H9 (cell line): ENCODE measurements around the gene TADA2A. TPM values are rescaled to one million over a fixed set of nuclear protein-coding genes. Genes with fewer than 3 reads are reported as not detected.

Experiments
- DNase-seq: peaks from one replicate; pipeline ENCODE4 v3.0.0-alpha.2; 2017
- H2AFZ ChIP-seq: one replicate; pipeline ENCODE4 v1.6.1; 2013; ENCODE audit warnings: mild to moderate bottlenecking, low read length, control low read depth, moderate library complexity
- H2AK5ac ChIP-seq: 2 replicates; pipeline ENCODE4 v1.6.1; 2013; ENCODE audit warnings: low read length, control low read depth, mixed read lengths; ENCODE audit not compliant: insufficient read length
- H2BK120ac ChIP-seq: one replicate; pipeline ENCODE4 v1.6.1; 2013; ENCODE audit warnings: low read depth, mild to moderate bottlenecking, low read length, control low read depth, inconsistent platforms; ENCODE audit not compliant: poor library complexity, severe bottlenecking
- H2BK12ac ChIP-seq: 2 replicates; pipeline ENCODE4 v1.6.1; 2013; ENCODE audit warnings: low read length, control low read depth, mixed read lengths, low read depth; ENCODE audit not compliant: insufficient read length
- H2BK15ac ChIP-seq: 2 replicates; pipeline ENCODE4 v1.6.1; 2013; ENCODE audit warnings: low read depth, low read length, control low read depth
- H2BK20ac ChIP-seq: one replicate; pipeline ENCODE4 v1.6.1; 2013; ENCODE audit warnings: low read depth, mild to moderate bottlenecking, low read length, control low read depth, inconsistent platforms; ENCODE audit not compliant: poor library complexity, severe bottlenecking
- H2BK5ac ChIP-seq: 2 replicates; pipeline ENCODE4 v1.6.1; 2013; ENCODE audit warnings: low read length, control low read depth, mixed read lengths; ENCODE audit not compliant: insufficient read length
- H3K14ac ChIP-seq: 2 replicates; pipeline ENCODE4 v1.6.1; 2013; ENCODE audit warnings: low read length, control low read depth; ENCODE audit not compliant: insufficient read depth
- H3K18ac ChIP-seq: 2 replicates; pipeline ENCODE4 v1.6.1; 2013; ENCODE audit warnings: low read depth, mild to moderate bottlenecking, mixed read lengths, low read length, control low read depth; ENCODE audit not compliant: insufficient read length
- H3K23ac ChIP-seq: 2 replicates; pipeline ENCODE4 v1.6.1; 2013; ENCODE audit warnings: low read length, control low read depth, mixed read lengths, low read depth; ENCODE audit not compliant: insufficient read length
- H3K23me2 ChIP-seq: 2 replicates; pipeline ENCODE4 v1.6.1; 2013; ENCODE audit warnings: low read depth, mild to moderate bottlenecking, mixed read lengths, low read length, control low read depth; ENCODE audit not compliant: insufficient read length, poor library complexity, severe bottlenecking
- H3K27ac ChIP-seq: 2 replicates; pipeline ENCODE4 v1.5.1; 2013; ENCODE audit warnings: low read length, control low read depth, mixed read lengths, low read depth; ENCODE audit not compliant: insufficient read length
- H3K27me3 ChIP-seq: 2 replicates; pipeline ENCODE4 v1.6.1; 2013; ENCODE audit warnings: low read length, control low read depth, inconsistent platforms; ENCODE audit not compliant: insufficient read depth
- H3K4ac ChIP-seq: 2 replicates; pipeline ENCODE4 v1.6.1; 2013; ENCODE audit warnings: low read depth, mild to moderate bottlenecking, control low read depth, inconsistent platforms, low read length, moderate library complexity
- H3K4me1 ChIP-seq: 2 replicates; pipeline ENCODE4 v1.6.1; 2013; ENCODE audit warnings: low read length, control low read depth, inconsistent platforms; ENCODE audit not compliant: insufficient read depth
- H3K4me2 ChIP-seq: 2 replicates; pipeline ENCODE4 v1.6.1; 2013; ENCODE audit warnings: low read length, control low read depth, mixed read lengths; ENCODE audit not compliant: insufficient read length, insufficient read depth
- H3K56ac ChIP-seq: 2 replicates; pipeline ENCODE4 v1.6.1; 2013; ENCODE audit warnings: low read depth, mild to moderate bottlenecking, mixed read lengths, low read length, control low read depth; ENCODE audit not compliant: insufficient read length
- H3K79me1 ChIP-seq: 2 replicates; pipeline ENCODE4 v1.6.1; 2013; ENCODE audit warnings: low read depth, mild to moderate bottlenecking, moderate library complexity, low read length, control low read depth, inconsistent platforms; ENCODE audit not compliant: insufficient read depth, poor library complexity, severe bottlenecking
- H3K79me2 ChIP-seq: 2 replicates; pipeline ENCODE4 v1.6.1; 2013; ENCODE audit warnings: low read length, control low read depth, inconsistent platforms; ENCODE audit not compliant: insufficient read depth
- H3K9ac ChIP-seq: 2 replicates; pipeline ENCODE4 v1.6.1; 2013; ENCODE audit warnings: low read length, control low read depth, mixed read lengths; ENCODE audit not compliant: insufficient read length; ENCODE audit errors: extremely low read depth
- H3K9me3 ChIP-seq: one replicate; pipeline ENCODE4 v1.6.1; 2013; ENCODE audit warnings: low read depth, low read length, inconsistent platforms; ENCODE audit not compliant: control insufficient read depth
- H3T11ph ChIP-seq: one replicate; pipeline ENCODE4 v1.6.1; 2013; ENCODE audit warnings: mild to moderate bottlenecking, low read length, control low read depth, inconsistent platforms
- H4K20me1 ChIP-seq: one replicate; pipeline ENCODE4 v1.6.1; 2013; ENCODE audit not compliant: control insufficient read depth, insufficient read length, insufficient read depth
- H4K5ac ChIP-seq: 2 replicates; pipeline ENCODE4 v1.6.1; 2013; ENCODE audit warnings: low read depth, mild to moderate bottlenecking, mixed read lengths, low read length, control low read depth; ENCODE audit not compliant: insufficient read length
- H4K8ac ChIP-seq: replicated peaks from 2 replicates; pipeline ENCODE4 v1.6.1; 2013; ENCODE audit warnings: low read length, control low read depth, mixed read lengths, low read depth; ENCODE audit not compliant: insufficient read length
- H4K91ac ChIP-seq: 2 replicates; pipeline ENCODE4 v1.6.1; 2013; ENCODE audit warnings: low read depth, mild to moderate bottlenecking, moderate library complexity, mixed read lengths, low read length, control low read depth; ENCODE audit not compliant: insufficient read length
- H3K27ac Mint-ChIP-seq, 3 experiments: 2 replicates in 2 of 3; 3 replicates in 1 of 3; pipeline ENCODE4 v1.8.0; 2020 to 2021; ENCODE audit warnings: mixed read lengths in 3 of 3, mild to moderate bottlenecking in 1 of 3, moderate library complexity in 1 of 3
- H3K27me3 Mint-ChIP-seq: 2 replicates; pipeline ENCODE4 v1.8.0; 2021; ENCODE audit warnings: low read depth, mild to moderate bottlenecking, moderate library complexity, mixed read lengths
- H3K36me3 Mint-ChIP-seq, 3 experiments: 2 replicates in 2 of 3; 3 replicates in 1 of 3; pipeline ENCODE4 v1.8.0; 2020 to 2021; ENCODE audit warnings: low read depth in 3 of 3, mixed read lengths in 3 of 3; ENCODE audit not compliant: insufficient read depth in 1 of 3
- H3K4me1 Mint-ChIP-seq, 2 experiments: 2 replicates each; pipeline ENCODE4 v1.8.0; 2020; ENCODE audit warnings: mixed read lengths in 2 of 2
- H3K4me3 Mint-ChIP-seq, 2 experiments: 2 replicates in 1 of 2; 3 replicates in 1 of 2; pipeline ENCODE4 v1.8.0; 2020 to 2021; ENCODE audit warnings: mild to moderate bottlenecking in 2 of 2, mixed read lengths in 2 of 2, moderate library complexity in 1 of 2
- H3K9me3 Mint-ChIP-seq, 2 experiments: 2 replicates in 1 of 2; 3 replicates in 1 of 2; pipeline ENCODE4 v1.8.0; 2020; ENCODE audit warnings: mild to moderate bottlenecking in 2 of 2, mixed read lengths in 2 of 2, moderate library complexity in 1 of 2
- CTCF ChIP-seq: fragments of 200-600 bp; sonication (generic); conservative IDR thresholded peaks from 3 replicates; pipeline ENCODE4 v1.8.0; 2021; ENCODE audit warnings: antibody characterized with exemption, mild to moderate bottlenecking
- WGBS: extraction: QIAGEN DNeasy Blood & Tissue Kit; methylation state at CpG from one replicate; pipeline ENCODE4 v1.1.7; 2013; ENCODE audit warnings: missing lambda C conversion rate, low lambda C conversion rate, mixed read lengths; ENCODE audit not compliant: insufficient read length; ENCODE audit errors: extremely low coverage; 5-methylcytosine and 5-hydroxymethylcytosine counted together
- total RNA-seq: library from RNA; stranded (reverse); gene quantifications from 2 replicates; pipeline ENCODE4 v1.2.1, GENCODE V29; 2021

The TADA2A gene
- total RNA-seq, 1 experiment from 2014 or later, result 20.9 TPM

- Histone ChIP-seq H3K79me1 (no peaks in the 10 kb centered on the region), H2BK12ac (no peak overlapping the region), H2BK15ac (no peak overlapping the region), H3K79me2 (no peaks in the 10 kb centered on the region), H3K14ac (no peak overlapping the region), H3K9ac (no peak overlapping the region), H2AK5ac (no peak overlapping the region), H3K27ac (no peak overlapping the region), H3K9me3 (no peaks in the 10 kb centered on the region), H3K4me1 (peaks cover 10% of the 10 kb centered on the region; the same call in 1 of the 2 replicates), H3K4me2 (no peak overlapping the region), H3K18ac (no peak overlapping the region), H2BK120ac (no peak overlapping the region), H3K23ac (no peak overlapping the region), H4K91ac (no peak overlapping the region), H3K27me3 (no peaks in the 10 kb centered on the region), H4K20me1 (no peaks in the 10 kb centered on the region), H2BK5ac (no peak overlapping the region), H3K56ac (no peak overlapping the region), H3T11ph (no peak overlapping the region), H4K8ac (no peak overlapping the region), H4K5ac (no peak overlapping the region), H2AFZ (no peak overlapping the region), H3K4ac (no peak overlapping the region), H3K23me2 (peaks cover 3% of the 10 kb centered on the region), H2BK20ac (no peak overlapping the region)
- Mint-ChIP-seq H3K27me3 (peaks cover 1% of the 10 kb centered on the region; the same call in 1 of the 2 replicates), H3K27ac (peak overlapping the region; percentile 16 to 81 (median 63); a peak in 4 of 7 replicates), H3K4me3 (no peak overlapping the region), H3K9me3 (no peaks in the 10 kb centered on the region), H3K36me3 (peaks cover 0 to 12% (median 7%) of the 10 kb centered on the region in 3 experiments; a peak in 4 of 7 replicates), H3K4me1 (peaks cover 30 to 34% of the 10 kb centered on the region in 2 experiments)
- TF ChIP-seq CTCF, result no peak
- DNase-seq, result no peak
- WGBS, result no CpG with 5 or more reads among the region's 5 CpGs
Measured at GRCh38 chr17:37483311-37484039, 76.8 kb downstream of the TADA2A start.
